ENCODE data around the gene TP53I13.
A peak's percentile ranks its signal among the peaks of the same experiment; 100 is the strongest.

Gene TP53I13

DNA sequence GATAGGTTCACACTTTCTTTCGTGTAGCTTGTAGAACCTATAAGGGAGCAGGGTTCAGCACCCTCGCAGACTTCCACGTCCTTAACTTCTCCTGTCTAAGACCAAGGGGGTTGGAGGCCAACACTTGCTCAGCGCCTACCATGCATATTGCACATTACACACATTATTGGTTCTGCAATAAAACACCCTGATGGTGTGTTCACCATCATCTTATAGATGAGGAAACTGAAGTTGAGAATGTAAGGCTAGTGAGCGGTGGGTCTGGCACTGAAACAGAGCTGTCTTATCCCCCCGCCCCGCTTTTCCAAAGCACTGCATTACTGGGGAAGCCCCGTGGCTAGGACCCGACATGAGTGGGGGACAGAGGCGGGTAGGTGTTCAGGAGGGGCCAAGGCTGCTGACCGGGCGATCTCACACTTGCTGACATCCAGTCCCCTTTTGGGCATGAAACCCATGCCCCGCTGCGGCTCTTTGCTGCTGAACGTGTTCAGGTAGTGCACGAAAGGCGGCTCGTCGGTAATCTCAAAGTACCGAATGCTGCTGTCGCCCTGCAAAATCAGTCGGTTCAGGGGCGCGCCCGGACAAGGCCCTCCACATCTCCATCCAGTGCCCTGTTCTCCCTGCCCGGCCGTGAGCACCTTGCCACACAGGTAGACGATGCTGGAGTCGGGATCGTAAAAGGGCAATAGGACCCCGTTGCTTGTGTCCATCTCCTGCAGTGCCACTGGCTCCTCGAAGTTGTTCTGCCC, 48.0 kb downstream of the TP53I13 start:
- Histone ChIP-seq H3K9me3 (no peaks in the 10 kb centered on the region), H3K4me3 (ENCODE audit: low read depth in 1 of 2, low read length in 1 of 2) (peak overlapping the region; percentile 67), H3K36me3 (no peaks in the 10 kb centered on the region), H3K27ac (no peak overlapping the region), H3K27me3 (peaks cover 100% of the 10 kb centered on the region), H3K4me1 (ENCODE audit: control insufficient read depth in 1 of 2, insufficient read depth in 1 of 2, low read depth in 1 of 2, low read length in 1 of 2) (peaks cover 55 to 56% of the 10 kb centered on the region in 2 experiments)
- TF ChIP-seq, protein P1, sequence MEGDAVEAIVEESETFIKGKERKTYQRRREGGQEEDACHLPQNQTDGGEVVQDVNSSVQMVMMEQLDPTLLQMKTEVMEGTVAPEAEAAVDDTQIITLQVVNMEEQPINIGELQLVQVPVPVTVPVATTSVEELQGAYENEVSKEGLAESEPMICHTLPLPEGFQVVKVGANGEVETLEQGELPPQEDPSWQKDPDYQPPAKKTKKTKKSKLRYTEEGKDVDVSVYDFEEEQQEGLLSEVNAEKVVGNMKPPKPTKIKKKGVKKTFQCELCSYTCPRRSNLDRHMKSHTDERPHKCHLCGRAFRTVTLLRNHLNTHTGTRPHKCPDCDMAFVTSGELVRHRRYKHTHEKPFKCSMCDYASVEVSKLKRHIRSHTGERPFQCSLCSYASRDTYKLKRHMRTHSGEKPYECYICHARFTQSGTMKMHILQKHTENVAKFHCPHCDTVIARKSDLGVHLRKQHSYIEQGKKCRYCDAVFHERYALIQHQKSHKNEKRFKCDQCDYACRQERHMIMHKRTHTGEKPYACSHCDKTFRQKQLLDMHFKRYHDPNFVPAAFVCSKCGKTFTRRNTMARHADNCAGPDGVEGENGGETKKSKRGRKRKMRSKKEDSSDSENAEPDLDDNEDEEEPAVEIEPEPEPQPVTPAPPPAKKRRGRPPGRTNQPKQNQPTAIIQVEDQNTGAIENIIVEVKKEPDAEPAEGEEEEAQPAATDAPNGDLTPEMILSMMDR (IDR thresholded peaks at IDR 0.05) = no peak

DNA sequence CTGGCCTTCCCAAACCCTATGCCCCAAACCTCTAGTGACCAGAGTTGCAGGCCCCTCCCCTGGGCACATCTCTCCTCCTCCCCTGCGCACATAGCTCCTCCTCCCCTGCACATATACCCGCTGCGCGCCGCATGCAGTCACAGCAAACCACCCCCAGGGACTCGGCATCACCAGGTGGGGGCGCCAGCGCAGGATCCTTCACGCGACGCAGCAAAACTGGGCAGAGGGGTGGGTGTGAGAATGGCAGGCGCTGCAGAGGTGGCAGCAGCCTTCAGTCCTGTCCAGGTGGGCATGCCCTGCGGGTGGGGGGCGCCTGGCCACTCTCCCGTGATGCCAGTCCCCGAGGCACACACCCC, 48.6 kb downstream of the TP53I13 start:
- H3K4me3 ChIP-seq (ENCODE audit: low read depth in 1 of 2, low read length in 1 of 2) = peak overlapping the region; percentile 67
- peaks cover 58 to 59% of the 10 kb centered on the region in 2 experiments for H3K4me1 ChIP-seq (ENCODE audit: control insufficient read depth in 1 of 2, insufficient read depth in 1 of 2, low read depth in 1 of 2, low read length in 1 of 2)
- peaks cover 100% of the 10 kb centered on the region for H3K27me3 ChIP-seq
- no peaks in the 10 kb centered on the region for H3K36me3 ChIP-seq
- TF ChIP-seq, protein P1 (IDR thresholded peaks at IDR 0.05) = peak; percentile 72
- H3K27ac ChIP-seq = no peak overlapping the region
- H3K9me3 ChIP-seq = no peaks in the 10 kb centered on the region

GRCh38 chr17:29617481-29618271, 49.2 kb downstream of the TP53I13 start:
- Histone ChIP-seq H3K27ac (peak overlapping the region; percentile 50), H3K36me3 (no peaks in the 10 kb centered on the region), H3K27me3 (peaks cover 100% of the 10 kb centered on the region), H3K9me3 (no peaks in the 10 kb centered on the region), H3K4me3 (ENCODE audit: low read depth in 1 of 2, low read length in 1 of 2) (peak overlapping the region; percentile 67), H3K4me1 (ENCODE audit: control insufficient read depth in 1 of 2, insufficient read depth in 1 of 2, low read depth in 1 of 2, low read length in 1 of 2) (peaks cover 64% of the 10 kb centered on the region in 2 experiments)
- TF ChIP-seq, protein P1 (IDR thresholded peaks at IDR 0.05) = peak; percentile 91

DNA sequence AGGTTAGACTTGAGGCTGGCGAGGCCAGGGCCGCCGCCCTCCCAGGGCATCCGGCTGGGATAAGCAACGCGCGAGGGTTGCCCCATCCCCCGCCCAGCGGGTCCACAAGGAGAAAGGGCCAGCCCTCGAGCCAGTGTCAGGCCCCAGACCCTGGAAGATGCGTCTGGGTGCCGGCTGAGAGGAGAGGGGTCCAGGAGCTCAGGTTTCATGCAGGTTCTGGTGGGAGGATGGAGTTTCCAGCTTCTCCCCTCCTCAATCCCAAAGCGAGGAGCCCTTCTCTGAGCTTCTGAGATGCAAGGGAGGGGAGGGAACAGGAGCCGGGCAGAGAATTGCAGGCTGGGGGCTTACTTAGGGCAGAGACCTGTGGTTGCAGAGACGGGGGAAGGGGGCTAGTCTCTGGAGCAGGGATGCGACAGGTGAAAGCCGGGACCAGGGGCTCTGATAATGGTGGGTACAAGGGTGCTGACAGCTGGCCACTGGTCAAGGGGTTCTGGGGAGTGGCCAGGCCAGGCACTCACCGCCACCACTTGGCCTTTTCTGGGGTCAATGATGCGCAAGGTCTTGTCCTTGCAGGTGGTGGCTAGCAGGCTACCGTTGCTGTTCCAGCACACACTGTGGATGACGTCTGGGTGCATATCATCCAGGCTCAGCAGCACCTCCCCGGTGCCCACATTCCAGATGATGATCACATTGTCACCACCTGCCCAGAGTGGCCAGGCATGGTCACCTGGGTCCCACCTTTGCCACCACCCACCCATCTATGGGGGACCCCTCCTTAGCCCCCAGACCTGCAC, 50.0 kb downstream of the TP53I13 start:
- no peaks in the 10 kb centered on the region for H3K9me3 ChIP-seq
- H3K36me3 ChIP-seq = no peaks in the 10 kb centered on the region
- peaks cover 100% of the 10 kb centered on the region for H3K27me3 ChIP-seq
- H3K4me3 ChIP-seq (ENCODE audit: low read depth in 1 of 2, low read length in 1 of 2) = peak overlapping the region; percentile 67
- H3K4me1 ChIP-seq (ENCODE audit: control insufficient read depth in 1 of 2, insufficient read depth in 1 of 2, low read depth in 1 of 2, low read length in 1 of 2) = peaks cover 61 to 63% of the 10 kb centered on the region in 2 experiments
- TF ChIP-seq, protein P1 (IDR thresholded peaks at IDR 0.05) = no peak
- peak overlapping the region; percentile 50 for H3K27ac ChIP-seq

DNA sequence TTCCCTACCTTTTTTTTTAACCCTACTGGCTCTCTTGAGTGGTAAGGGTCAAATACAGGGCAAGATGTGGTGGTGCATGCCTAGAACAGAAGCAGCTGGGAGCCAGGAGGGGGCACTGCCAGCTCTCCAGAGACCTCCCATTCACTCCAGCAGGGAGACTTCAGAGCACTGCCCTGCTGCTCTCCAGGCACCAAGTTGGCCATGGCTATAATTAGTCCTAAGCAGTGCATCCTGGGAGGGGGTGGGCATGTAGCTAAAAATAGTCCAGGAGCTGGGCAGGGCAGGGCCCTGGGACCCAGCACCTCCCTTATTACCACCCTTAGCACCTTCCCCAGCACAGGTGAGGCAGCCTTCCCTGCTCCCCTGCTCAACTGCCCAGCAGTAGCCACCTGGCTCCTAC, 50.8 kb downstream of the TP53I13 start:
- no peak overlapping the region for H3K27ac ChIP-seq
- H3K4me1 ChIP-seq (ENCODE audit: control insufficient read depth in 1 of 2, insufficient read depth in 1 of 2, low read depth in 1 of 2, low read length in 1 of 2) = peaks cover 54 to 55% of the 10 kb centered on the region in 2 experiments
- TF ChIP-seq, protein P1 (IDR thresholded peaks at IDR 0.05) = no peak

More for the DNA sequence above, 50.8 kb downstream of the TP53I13 start:
- Histone ChIP-seq H3K27me3 (peaks cover 100% of the 10 kb centered on the region), H3K36me3 (no peaks in the 10 kb centered on the region), H3K9me3 (no peaks in the 10 kb centered on the region), H3K4me3 (ENCODE audit: low read depth in 1 of 2, low read length in 1 of 2) (no peak overlapping the region)
